Kidney epithelial cell (primary cell): ENCODE data around the gene CHRM4. TPM values are rescaled to one million over a fixed set of nuclear protein-coding genes. Genes with fewer than 3 reads are reported as not detected.

ENCODE experiments used
- DNase-seq: peaks from one replicate; pipeline ENCODE4 v3.0.0-alpha.2; 2010; ENCODE audit warnings: low read depth
- H3K27me3 ChIP-seq: 2 replicates; pipeline ENCODE4 v1.6.0; 2011; ENCODE audit warnings: low read length; ENCODE audit not compliant: control insufficient read depth, insufficient read depth
- H3K36me3 ChIP-seq: 2 replicates; pipeline ENCODE4 v1.5.1; 2011; ENCODE audit warnings: low read length; ENCODE audit not compliant: control insufficient read depth, insufficient read depth
- H3K4me3 ChIP-seq: 2 replicates; pipeline ENCODE4 v1.5.1; 2011; ENCODE audit warnings: low read depth, mild to moderate bottlenecking, control low read depth, low read length
- CTCF ChIP-seq: IDR thresholded peaks from 2 replicates; pipeline ENCODE4 v1.5.1; 2011; ENCODE audit warnings: mild to moderate bottlenecking, moderate library complexity, low read length, control low read depth, inconsistent platforms; ENCODE audit not compliant: insufficient read depth, poor library complexity, severe bottlenecking
- total RNA-seq: library from RNA; depleted of rRNA; stranded (reverse); fragments of >200 nt; gene quantifications from 2 replicates; pipeline ENCODE4 v1.2.3, GENCODE V29; 2015

The CHRM4 gene
- total RNA-seq, 1 donor from 2014 or later, result 0.29 TPM

- peak; percentile 99 for TF ChIP-seq CTCF
- no peak for DNase-seq
- Histone ChIP-seq H3K36me3 (peaks cover 1% of the 10 kb centered on the region), H3K4me3 (no peak overlapping the region), H3K27me3 (no peaks in the 10 kb centered on the region)
Measured at GRCh38 chr11:46369458-46370152, 22.0 kb downstream of the CHRM4 start.

- no peak for DNase-seq
- TF ChIP-seq CTCF, result no peak
- H3K27me3 ChIP-seq, result no peaks in the 10 kb centered on the region
- H3K4me3 ChIP-seq, result no peak overlapping the region
- peaks cover 1% of the 10 kb centered on the region for H3K36me3 ChIP-seq
Measured at GRCh38 chr11:46367916-46368267, 23.7 kb downstream of the CHRM4 start.

- peak; percentile 87 for TF ChIP-seq CTCF
- H3K27me3 ChIP-seq, result no peaks in the 10 kb centered on the region
- peaks cover 1% of the 10 kb centered on the region for H3K36me3 ChIP-seq
- DNase-seq, result no peak
- no peak overlapping the region for H3K4me3 ChIP-seq
Measured at GRCh38 chr11:46367244-46367915, 24.2 kb downstream of the CHRM4 start.

GRCh38 chr11:46366661-46367161, 24.9 kb downstream of the CHRM4 start:
- no peak for TF ChIP-seq CTCF
- Histone ChIP-seq H3K4me3 (no peak overlapping the region), H3K27me3 (no peaks in the 10 kb centered on the region), H3K36me3 (peaks cover 1% of the 10 kb centered on the region)
- DNase-seq, result no peak

GRCh38 chr11:46366260-46366659, 25.3 kb downstream of the CHRM4 start:
- DNase-seq, result no peak
- no peak for TF ChIP-seq CTCF
- H3K36me3 ChIP-seq, result peaks cover 1% of the 10 kb centered on the region
- H3K27me3 ChIP-seq, result no peaks in the 10 kb centered on the region
- H3K4me3 ChIP-seq, result no peak overlapping the region
